ENCODE data around the gene EMC10.

Gene EMC10

DNA sequence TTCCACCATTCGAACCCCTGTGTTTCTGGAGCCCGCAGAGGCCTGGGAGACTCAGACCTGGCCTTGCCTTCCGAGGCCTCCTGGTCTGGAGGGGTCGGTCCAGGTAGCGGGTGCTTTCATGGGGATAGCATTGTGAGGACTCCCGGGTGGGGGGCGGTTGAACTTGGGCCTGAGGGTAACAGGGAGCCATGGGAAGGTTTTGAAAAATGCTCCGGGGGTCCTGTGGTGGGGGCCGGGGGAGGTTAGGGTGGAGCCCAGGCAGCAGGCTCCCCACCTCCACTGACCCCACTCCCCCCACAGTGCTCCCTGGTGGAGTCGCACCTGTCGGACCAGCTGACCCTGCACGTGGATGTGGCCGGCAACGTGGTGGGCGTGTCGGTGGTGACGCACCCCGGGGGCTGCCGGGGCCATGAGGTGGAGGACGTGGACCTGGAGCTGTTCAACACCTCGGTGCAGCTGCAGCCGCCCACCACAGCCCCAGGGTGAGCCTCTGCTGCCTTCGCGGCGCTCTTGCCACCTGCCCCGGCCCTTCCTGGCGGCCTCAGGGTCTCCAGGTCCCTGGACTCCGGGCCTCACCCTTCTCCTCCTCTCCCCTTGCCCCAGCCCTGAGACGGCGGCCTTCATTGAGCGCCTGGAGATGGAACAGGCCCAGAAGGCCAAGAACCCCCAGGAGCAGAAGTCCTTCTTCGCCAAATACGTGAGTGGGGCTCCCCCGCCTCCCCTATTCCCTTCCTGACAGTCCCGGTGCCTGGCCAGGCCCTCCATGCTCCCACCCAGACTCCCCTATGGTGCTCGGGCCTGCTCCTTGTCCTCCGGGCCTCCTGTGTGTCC lies 4.2 kb downstream of the EMC10 start:
- TF ChIP-seq, protein P1, sequence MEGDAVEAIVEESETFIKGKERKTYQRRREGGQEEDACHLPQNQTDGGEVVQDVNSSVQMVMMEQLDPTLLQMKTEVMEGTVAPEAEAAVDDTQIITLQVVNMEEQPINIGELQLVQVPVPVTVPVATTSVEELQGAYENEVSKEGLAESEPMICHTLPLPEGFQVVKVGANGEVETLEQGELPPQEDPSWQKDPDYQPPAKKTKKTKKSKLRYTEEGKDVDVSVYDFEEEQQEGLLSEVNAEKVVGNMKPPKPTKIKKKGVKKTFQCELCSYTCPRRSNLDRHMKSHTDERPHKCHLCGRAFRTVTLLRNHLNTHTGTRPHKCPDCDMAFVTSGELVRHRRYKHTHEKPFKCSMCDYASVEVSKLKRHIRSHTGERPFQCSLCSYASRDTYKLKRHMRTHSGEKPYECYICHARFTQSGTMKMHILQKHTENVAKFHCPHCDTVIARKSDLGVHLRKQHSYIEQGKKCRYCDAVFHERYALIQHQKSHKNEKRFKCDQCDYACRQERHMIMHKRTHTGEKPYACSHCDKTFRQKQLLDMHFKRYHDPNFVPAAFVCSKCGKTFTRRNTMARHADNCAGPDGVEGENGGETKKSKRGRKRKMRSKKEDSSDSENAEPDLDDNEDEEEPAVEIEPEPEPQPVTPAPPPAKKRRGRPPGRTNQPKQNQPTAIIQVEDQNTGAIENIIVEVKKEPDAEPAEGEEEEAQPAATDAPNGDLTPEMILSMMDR (IDR thresholded peaks at IDR 0.05; ENCODE audit: low read depth, low read length): no peak

DNA sequence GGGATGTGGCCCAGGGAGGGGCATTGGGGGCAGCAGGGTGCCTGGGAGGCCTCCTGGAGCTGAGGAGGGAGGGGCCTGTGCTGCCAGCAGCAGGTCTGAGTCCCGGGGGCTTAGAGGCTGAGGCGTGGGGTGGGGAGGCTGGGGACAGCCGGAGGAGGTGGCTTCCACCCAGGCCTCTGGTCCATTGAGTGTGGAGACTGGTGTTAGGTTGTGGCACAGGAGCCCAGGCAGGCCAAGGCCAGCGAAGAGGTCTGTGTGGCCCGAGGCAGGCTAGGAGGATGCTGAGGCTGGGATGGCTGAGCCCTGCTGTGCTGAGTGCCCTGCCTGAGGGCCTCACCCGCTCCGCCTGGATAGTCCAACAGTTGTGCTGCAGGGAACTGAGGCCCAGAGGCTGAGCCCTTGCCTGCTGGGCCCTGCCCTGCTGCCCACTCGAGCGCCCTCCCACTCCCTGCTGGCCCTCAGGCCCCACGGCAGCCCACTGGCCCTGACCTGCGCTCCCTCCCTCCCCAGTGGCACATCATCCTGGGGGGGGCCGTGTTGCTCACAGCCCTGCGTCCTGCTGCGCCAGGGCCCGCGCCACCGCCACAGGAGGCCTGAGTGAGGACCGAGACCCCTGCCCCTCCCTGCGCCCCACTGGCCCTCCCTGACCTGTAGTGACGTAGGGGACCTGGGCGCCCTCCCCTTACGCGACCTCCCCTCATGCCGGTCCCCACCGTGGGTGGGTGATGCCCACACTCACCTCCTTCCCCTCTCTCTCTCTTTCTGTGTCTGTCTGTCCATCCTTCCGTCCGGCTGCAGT lies 5.2 kb downstream of the EMC10 start:
- DNase-seq (ENCODE audit: extremely low read depth, low read depth): no peak
- TF ChIP-seq, protein P1 (IDR thresholded peaks at IDR 0.05; ENCODE audit: low read depth, low read length): no peak

More for the DNA sequence above, 4.2 kb downstream of the EMC10 start:
- no peak for DNase-seq (ENCODE audit: extremely low read depth, low read depth)

DNA sequence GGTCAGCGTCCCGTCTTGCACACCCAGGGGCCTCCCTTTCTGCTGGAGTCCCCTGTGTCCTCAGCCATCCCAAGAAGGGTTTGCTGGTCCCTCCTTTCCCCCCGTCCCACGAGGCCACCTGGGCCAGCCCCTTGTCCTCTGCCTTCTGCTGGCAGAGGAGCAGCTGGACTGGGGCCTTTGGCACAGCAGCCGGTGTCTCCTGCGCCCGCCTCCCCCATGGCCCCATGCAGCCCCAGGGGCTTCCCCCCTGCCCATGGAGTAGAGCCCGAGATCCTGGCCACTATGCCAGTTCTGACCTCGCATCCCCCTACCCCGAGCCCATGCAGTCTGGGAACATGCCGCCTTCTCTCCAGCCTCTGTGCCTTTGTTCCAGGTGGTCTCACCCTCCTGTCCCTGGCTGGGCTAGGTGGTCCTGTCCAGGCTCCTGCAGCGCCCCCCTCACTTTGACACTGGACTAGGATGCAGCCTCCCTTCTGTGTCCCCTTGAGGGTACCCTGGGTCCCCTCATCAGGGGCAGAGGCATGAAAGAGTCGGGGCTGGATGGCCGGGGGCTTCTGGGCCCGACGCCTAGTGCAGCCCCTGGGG lies 6.1 kb downstream of the EMC10 start:
- TF ChIP-seq, protein P1 (IDR thresholded peaks at IDR 0.05; ENCODE audit: low read depth, low read length): no peak
- DNase-seq (ENCODE audit: extremely low read depth, low read depth): no peak

DNA sequence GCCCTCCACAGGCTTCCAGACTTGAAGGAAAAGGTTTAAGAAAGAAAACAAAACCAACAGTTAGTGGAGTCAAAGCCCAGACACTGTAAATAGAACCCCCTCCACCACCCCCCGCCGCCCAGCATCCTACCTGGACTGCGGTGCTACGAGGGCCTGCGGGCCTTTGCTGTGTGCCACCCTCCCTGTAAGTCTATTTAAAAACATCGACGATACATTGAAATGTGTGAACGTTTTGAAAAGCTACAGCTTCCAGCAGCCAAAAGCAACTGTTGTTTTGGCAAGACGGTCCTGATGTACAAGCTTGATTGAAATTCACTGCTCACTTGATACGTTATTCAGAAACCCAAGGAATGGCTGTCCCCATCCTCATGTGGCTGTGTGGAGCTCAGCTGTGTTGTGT lies 6.6 kb downstream of the EMC10 start:
- TF ChIP-seq, protein P1 (IDR thresholded peaks at IDR 0.05; ENCODE audit: low read depth, low read length): no peak
- DNase-seq (ENCODE audit: extremely low read depth, low read depth): no peak

DNA sequence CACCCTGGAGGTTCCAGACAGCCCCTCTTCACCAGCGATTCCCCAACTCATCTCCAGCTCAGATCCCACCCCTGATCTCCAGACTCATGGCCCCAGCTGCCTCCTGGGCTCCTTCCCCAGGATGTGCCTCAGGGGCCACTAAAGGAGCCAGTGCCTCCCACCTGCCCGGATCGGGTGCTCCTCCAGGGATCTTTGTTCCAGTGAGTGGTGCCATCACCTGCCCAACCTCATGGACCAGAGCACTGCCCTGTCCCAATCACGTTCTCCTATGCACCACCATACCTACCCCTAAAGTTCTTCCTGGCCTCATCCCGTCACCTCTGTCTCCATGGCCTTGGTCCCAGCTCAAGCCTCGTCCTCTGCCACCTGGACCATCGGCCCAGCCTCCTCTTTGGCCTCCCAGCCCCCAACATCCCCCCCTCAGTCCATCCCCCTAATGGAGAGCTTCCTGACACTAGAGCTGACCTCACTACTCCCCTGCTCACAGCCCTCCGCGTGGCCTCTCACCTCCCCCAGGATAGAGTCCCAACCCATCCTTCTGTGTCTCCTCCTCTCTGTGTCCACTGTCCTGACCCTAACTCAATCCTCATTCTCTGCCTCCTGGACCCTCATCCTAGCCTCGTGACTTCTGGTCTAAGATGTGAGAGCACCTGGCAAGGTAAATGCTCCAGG lies 9.1 kb downstream of the EMC10 start:
- TF ChIP-seq, protein P1 (IDR thresholded peaks at IDR 0.05; ENCODE audit: low read depth, low read length): no peak
- DNase-seq (ENCODE audit: extremely low read depth, low read depth): no peak

DNA sequence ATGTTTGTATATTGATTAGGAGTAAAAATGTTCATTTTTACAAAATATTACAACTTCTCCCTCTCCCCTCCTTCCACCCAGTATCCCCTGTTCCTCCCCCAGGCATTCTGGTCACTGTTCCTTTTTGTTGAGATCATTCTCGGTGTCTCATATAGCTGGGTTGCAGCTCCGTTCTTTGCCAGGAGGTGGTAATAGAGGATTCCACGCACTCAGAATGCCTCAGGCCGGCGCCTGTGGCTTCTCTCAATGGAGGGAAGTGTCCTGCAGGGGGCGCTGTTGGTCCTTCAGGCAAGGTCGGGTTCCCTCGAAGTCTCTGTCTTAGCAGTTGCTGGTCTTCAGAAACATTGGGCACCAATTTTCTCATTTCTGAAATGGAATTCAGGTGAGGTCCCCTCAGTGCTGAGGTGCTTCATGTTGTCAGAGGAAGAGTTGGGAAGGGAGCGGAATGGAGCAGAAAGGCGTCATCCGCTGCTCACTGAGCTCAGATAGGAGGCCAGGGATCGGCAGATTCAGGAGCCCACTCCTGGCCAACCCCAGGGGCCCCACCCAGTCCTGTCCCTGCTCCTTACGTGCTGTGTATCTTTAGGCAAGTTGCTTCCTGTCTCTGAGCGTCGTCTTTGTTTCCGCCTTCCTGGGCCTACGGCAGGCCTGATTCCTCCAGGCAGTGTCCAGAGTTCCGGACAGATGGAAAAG lies 10.7 kb downstream of the EMC10 start:
- DNase-seq (ENCODE audit: extremely low read depth, low read depth): no peak
- TF ChIP-seq, protein P1 (IDR thresholded peaks at IDR 0.05; ENCODE audit: low read depth, low read length): peak; percentile 30
